WTC11 (cell line): ENCODE results near the gene CARMIL1. TPM values are rescaled to one million over a fixed set of nuclear protein-coding genes. Genes with fewer than 3 reads are reported as not detected.

Source experiments
- ATAC-seq: fragments of 200-7000 bp; cut with Tn5 transposase; 2 replicates; pipeline ENCODE4 v1.10.0; 2021; ENCODE audit warnings: mild to moderate bottlenecking, moderate library complexity
- CTCF ChIA-PET: fragments of 300-600 bp; sonication (Branson Sonifier 250); formaldehyde crosslinking; loops from one replicate; lab custom pipeline; 2021; ENCODE audit warnings: antibody characterized with exemption; lab: Charles Lee
- POLR2A ChIA-PET: fragments of 350-600 bp; sonication (Branson Sonifier 250); formaldehyde crosslinking; loops from one replicate; lab custom pipeline; 2021; ENCODE audit warnings: antibody characterized with exemption; lab: Charles Lee
- DNase-seq: peaks from one replicate; pipeline ENCODE4 v3.0.0; 2021; ENCODE audit warnings: low spot score
- H3K27ac Mint-ChIP-seq: 2 replicates; pipeline ENCODE4 v1.8.0; 2021; ENCODE audit warnings: mixed read lengths
- H3K27me3 Mint-ChIP-seq: 2 replicates; pipeline ENCODE4 v1.8.0; 2021; ENCODE audit warnings: low read depth, mild to moderate bottlenecking, moderate library complexity, mixed read lengths
- H3K36me3 Mint-ChIP-seq: 2 replicates; pipeline ENCODE4 v1.8.0; 2021; ENCODE audit warnings: mixed read lengths
- H3K4me1 Mint-ChIP-seq: 2 replicates; pipeline ENCODE4 v1.8.0; 2022; ENCODE audit warnings: mixed read lengths
- H3K4me3 Mint-ChIP-seq: 2 replicates; pipeline ENCODE4 v1.8.0; 2021; ENCODE audit warnings: mild to moderate bottlenecking, moderate library complexity, mixed read lengths
- H3K9me3 Mint-ChIP-seq: 2 replicates; pipeline ENCODE4 v1.8.0; 2021; ENCODE audit warnings: mixed read lengths
- ATF1 ChIP-seq: sonication (generic); formaldehyde crosslinking; IDR thresholded peaks from 2 replicates; pipeline ENCODE4 v1.8.1; 2023; ENCODE audit warnings: mild to moderate bottlenecking, moderate library complexity, missing genetic modification reagents
- ATF2 ChIP-seq: sonication (generic); formaldehyde crosslinking; IDR thresholded peaks from 2 replicates; pipeline ENCODE4 v1.8.1; 2022; ENCODE audit warnings: low read depth, missing genetic modification reagents, borderline replicate concordance
- FOXK1 ChIP-seq: sonication (generic); formaldehyde crosslinking; IDR thresholded peaks from 2 replicates; pipeline ENCODE4 v1.8.0; 2022; ENCODE audit warnings: mild to moderate bottlenecking, moderate library complexity, missing genetic modification reagents
- FOXP1 ChIP-seq: sonication (generic); formaldehyde crosslinking; IDR thresholded peaks from 2 replicates; pipeline ENCODE4 v1.8.0; 2022; ENCODE audit warnings: missing genetic modification reagents, mild to moderate bottlenecking, moderate library complexity, borderline replicate concordance
- FOXP4 ChIP-seq: sonication (generic); formaldehyde crosslinking; IDR thresholded peaks from 2 replicates; pipeline ENCODE4 v1.8.0; 2022; ENCODE audit warnings: mild to moderate bottlenecking, missing genetic modification reagents
- IRF2 ChIP-seq: sonication (generic); formaldehyde crosslinking; IDR thresholded peaks from 2 replicates; pipeline ENCODE4 v1.8.0; 2022; ENCODE audit warnings: low read depth, missing genetic modification reagents, borderline replicate concordance
- NR2C2 ChIP-seq: sonication (generic); formaldehyde crosslinking; IDR thresholded peaks from 2 replicates; pipeline ENCODE4 v1.8.0; 2022; ENCODE audit warnings: mild to moderate bottlenecking, missing genetic modification reagents
- SMAD3 ChIP-seq: sonication (generic); formaldehyde crosslinking; IDR thresholded peaks from 2 replicates; pipeline ENCODE4 v1.8.0; 2022; ENCODE audit warnings: missing genetic modification reagents, mild to moderate bottlenecking, borderline replicate concordance
- SMAD4 ChIP-seq: sonication (generic); formaldehyde crosslinking; IDR thresholded peaks from 2 replicates; pipeline ENCODE4 v1.8.0; 2022; ENCODE audit warnings: mild to moderate bottlenecking, missing genetic modification reagents
- TEAD4 ChIP-seq: sonication (generic); formaldehyde crosslinking; IDR thresholded peaks from 2 replicates; pipeline ENCODE4 v1.8.0; 2022; ENCODE audit warnings: mild to moderate bottlenecking, missing genetic modification reagents
- ZNF263 ChIP-seq: sonication (generic); formaldehyde crosslinking; IDR thresholded peaks from 2 replicates; pipeline ENCODE4 v1.8.1; 2022; ENCODE audit warnings: low read depth, mild to moderate bottlenecking, moderate library complexity, missing genetic modification reagents
- ZNF317 ChIP-seq: sonication (generic); formaldehyde crosslinking; IDR thresholded peaks from 2 replicates; pipeline ENCODE4 v1.8.1; 2023; ENCODE audit warnings: low read depth, mild to moderate bottlenecking, moderate library complexity, missing genetic modification reagents, borderline replicate concordance
- total RNA-seq: library from RNA; stranded (reverse); gene quantifications from 3 replicates; pipeline ENCODE4 v1.2.3, GENCODE V29; 2021
- TF ChIP-seq, protein P1 (sequence below): sonication (generic); formaldehyde crosslinking; IDR thresholded peaks from 2 replicates; pipeline ENCODE4 v1.8.1; 2023; ENCODE audit warnings: mild to moderate bottlenecking, missing genetic modification reagents
- TF ChIP-seq, protein P2 (sequence below): sonication (generic); formaldehyde crosslinking; IDR thresholded peaks from 2 replicates; pipeline ENCODE4 v1.8.1; 2023; ENCODE audit warnings: mild to moderate bottlenecking, missing genetic modification reagents, borderline replicate concordance
- TF ChIP-seq, protein P3 (sequence below): sonication (generic); formaldehyde crosslinking; IDR thresholded peaks from 2 replicates; pipeline ENCODE4 v1.8.0; 2023; ENCODE audit warnings: mild to moderate bottlenecking, missing genetic modification reagents

Gene CARMIL1
- total RNA-seq, 1 experiment from 2014 or later = 36.2 TPM

GRCh38 chr6:25548451-25548850, 269.3 kb downstream of the CARMIL1 start (continued):
- no peak for TF ChIP-seq SMAD4 (CRISPR knock-in tag)
- TF ChIP-seq, all 79 proteins: peak for 0

GRCh38 chr6:25550631-25551030, 271.5 kb downstream of the CARMIL1 start:
- DNase-seq (no peak), ATAC-seq (no peak)
- Mint-ChIP-seq H3K27me3 (no peaks in the 10 kb centered on the region), H3K9me3 (no peaks in the 10 kb centered on the region), H3K4me3 (no peak overlapping the region), H3K36me3 (no peaks in the 10 kb centered on the region), H3K4me1 (no peaks in the 10 kb centered on the region), H3K27ac (no peak overlapping the region)
- TF ChIP-seq ATF1 (CRISPR knock-in tag) (no peak), IRF2 (CRISPR knock-in tag) (no peak), FOXP1 (CRISPR knock-in tag) (no peak), FOXP4 (no peak), ZNF263 (CRISPR knock-in tag) (no peak), SMAD3 (CRISPR knock-in tag) (no peak), ZNF317 (CRISPR knock-in tag) (no peak), FOXK1 (CRISPR knock-in tag) (no peak), ATF2 (CRISPR knock-in tag) (no peak), NR2C2 (CRISPR knock-in tag) (no peak), TEAD4 (no peak)
- TF ChIP-seq, protein P1, sequence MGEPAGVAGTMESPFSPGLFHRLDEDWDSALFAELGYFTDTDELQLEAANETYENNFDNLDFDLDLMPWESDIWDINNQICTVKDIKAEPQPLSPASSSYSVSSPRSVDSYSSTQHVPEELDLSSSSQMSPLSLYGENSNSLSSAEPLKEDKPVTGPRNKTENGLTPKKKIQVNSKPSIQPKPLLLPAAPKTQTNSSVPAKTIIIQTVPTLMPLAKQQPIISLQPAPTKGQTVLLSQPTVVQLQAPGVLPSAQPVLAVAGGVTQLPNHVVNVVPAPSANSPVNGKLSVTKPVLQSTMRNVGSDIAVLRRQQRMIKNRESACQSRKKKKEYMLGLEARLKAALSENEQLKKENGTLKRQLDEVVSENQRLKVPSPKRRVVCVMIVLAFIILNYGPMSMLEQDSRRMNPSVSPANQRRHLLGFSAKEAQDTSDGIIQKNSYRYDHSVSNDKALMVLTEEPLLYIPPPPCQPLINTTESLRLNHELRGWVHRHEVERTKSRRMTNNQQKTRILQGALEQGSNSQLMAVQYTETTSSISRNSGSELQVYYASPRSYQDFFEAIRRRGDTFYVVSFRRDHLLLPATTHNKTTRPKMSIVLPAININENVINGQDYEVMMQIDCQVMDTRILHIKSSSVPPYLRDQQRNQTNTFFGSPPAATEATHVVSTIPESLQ (CRISPR knock-in tag) = no peak
- TF ChIP-seq, protein P2, sequence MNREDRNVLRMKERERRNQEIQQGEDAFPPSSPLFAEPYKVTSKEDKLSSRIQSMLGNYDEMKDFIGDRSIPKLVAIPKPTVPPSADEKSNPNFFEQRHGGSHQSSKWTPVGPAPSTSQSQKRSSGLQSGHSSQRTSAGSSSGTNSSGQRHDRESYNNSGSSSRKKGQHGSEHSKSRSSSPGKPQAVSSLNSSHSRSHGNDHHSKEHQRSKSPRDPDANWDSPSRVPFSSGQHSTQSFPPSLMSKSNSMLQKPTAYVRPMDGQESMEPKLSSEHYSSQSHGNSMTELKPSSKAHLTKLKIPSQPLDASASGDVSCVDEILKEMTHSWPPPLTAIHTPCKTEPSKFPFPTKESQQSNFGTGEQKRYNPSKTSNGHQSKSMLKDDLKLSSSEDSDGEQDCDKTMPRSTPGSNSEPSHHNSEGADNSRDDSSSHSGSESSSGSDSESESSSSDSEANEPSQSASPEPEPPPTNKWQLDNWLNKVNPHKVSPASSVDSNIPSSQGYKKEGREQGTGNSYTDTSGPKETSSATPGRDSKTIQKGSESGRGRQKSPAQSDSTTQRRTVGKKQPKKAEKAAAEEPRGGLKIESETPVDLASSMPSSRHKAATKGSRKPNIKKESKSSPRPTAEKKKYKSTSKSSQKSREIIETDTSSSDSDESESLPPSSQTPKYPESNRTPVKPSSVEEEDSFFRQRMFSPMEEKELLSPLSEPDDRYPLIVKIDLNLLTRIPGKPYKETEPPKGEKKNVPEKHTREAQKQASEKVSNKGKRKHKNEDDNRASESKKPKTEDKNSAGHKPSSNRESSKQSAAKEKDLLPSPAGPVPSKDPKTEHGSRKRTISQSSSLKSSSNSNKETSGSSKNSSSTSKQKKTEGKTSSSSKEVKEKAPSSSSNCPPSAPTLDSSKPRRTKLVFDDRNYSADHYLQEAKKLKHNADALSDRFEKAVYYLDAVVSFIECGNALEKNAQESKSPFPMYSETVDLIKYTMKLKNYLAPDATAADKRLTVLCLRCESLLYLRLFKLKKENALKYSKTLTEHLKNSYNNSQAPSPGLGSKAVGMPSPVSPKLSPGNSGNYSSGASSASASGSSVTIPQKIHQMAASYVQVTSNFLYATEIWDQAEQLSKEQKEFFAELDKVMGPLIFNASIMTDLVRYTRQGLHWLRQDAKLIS (CRISPR knock-in tag) = no peak
- TF ChIP-seq, protein P3, sequence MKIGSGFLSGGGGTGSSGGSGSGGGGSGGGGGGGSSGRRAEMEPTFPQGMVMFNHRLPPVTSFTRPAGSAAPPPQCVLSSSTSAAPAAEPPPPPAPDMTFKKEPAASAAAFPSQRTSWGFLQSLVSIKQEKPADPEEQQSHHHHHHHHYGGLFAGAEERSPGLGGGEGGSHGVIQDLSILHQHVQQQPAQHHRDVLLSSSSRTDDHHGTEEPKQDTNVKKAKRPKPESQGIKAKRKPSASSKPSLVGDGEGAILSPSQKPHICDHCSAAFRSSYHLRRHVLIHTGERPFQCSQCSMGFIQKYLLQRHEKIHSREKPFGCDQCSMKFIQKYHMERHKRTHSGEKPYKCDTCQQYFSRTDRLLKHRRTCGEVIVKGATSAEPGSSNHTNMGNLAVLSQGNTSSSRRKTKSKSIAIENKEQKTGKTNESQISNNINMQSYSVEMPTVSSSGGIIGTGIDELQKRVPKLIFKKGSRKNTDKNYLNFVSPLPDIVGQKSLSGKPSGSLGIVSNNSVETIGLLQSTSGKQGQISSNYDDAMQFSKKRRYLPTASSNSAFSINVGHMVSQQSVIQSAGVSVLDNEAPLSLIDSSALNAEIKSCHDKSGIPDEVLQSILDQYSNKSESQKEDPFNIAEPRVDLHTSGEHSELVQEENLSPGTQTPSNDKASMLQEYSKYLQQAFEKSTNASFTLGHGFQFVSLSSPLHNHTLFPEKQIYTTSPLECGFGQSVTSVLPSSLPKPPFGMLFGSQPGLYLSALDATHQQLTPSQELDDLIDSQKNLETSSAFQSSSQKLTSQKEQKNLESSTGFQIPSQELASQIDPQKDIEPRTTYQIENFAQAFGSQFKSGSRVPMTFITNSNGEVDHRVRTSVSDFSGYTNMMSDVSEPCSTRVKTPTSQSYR (CRISPR knock-in tag) = no peak
- ChIA-PET POLR2A (no interaction called here), CTCF (interaction anchor here (1.5 kb wide), 2 partner anchors 209 to 285 kb away, joined by 3 to 7 read pairs; no protein-coding TSS in a partner anchor)
